ENCODE measurements around the gene CMTM6.
"Not testable (repeated sequence)": the region's sequence is repeated elsewhere in the genome, so short reads cannot be mapped to it uniquely, and the experiment has no call there.

Gene CMTM6

DNA sequence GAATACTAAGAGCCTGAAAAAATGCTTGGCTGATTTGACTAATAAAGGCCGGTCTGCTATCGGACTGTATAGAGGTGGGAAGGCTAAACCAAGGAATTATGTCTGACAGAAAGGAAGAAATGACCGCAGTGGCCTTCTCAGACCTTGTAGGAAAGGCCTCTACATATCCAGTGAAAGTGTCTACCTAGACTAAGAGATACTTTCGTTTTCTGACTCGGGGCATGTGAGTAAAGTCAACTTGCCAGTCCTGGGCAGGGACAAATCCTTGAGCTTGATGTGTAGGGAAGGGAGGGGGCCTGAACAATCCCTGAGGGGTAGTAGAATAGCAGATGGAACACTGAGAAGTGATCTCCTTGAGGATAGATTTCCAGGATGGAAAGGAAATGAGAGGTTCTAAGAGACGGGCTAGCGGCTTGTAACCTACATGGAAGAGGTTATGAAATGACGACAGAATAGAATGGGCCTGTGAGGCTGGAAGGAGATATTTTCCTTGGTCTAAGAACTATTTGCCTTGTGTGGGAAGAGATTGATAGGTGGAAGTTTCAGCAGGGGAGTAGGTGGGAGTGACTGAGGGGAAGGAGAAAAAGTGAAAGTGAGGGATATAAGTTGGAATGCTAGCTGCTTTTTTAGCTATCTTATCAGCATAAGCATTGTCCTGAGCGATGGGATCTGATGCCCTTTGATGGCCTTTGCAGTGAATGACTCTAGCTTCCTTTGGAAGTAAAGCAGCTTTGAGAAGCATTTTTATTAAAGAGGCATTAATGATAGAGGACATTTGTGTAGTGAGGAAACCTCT, 40.3 kb downstream of the CMTM6 start:
- H3K27ac ChIP-seq (ENCODE audit: low read depth, low read length); H3K36me3 ChIP-seq (ENCODE audit: control insufficient read depth, low read length); H3K4me2 ChIP-seq (ENCODE audit: low read length); H3K9me2 ChIP-seq (replicated peaks; ENCODE audit: control insufficient read depth, low read length); H3K79me2 ChIP-seq (ENCODE audit: control insufficient read depth, low read length); H3K27me3 ChIP-seq (ENCODE audit: control insufficient read depth, low read length); H3K9me3 ChIP-seq (ENCODE audit: control insufficient read depth, insufficient read depth, low read length); H4K20me1 ChIP-seq (ENCODE audit: control insufficient read depth, insufficient read depth, low read depth, low read length); H3K4me3 ChIP-seq (ENCODE audit: low read length); H3F3A ChIP-seq (ENCODE audit: control insufficient read depth, insufficient read depth): not testable (repeated sequence)
- peaks cover 34% of the 10 kb centered on the region for H3K4me1 ChIP-seq (ENCODE audit: control insufficient read depth, low read length)

DNA sequence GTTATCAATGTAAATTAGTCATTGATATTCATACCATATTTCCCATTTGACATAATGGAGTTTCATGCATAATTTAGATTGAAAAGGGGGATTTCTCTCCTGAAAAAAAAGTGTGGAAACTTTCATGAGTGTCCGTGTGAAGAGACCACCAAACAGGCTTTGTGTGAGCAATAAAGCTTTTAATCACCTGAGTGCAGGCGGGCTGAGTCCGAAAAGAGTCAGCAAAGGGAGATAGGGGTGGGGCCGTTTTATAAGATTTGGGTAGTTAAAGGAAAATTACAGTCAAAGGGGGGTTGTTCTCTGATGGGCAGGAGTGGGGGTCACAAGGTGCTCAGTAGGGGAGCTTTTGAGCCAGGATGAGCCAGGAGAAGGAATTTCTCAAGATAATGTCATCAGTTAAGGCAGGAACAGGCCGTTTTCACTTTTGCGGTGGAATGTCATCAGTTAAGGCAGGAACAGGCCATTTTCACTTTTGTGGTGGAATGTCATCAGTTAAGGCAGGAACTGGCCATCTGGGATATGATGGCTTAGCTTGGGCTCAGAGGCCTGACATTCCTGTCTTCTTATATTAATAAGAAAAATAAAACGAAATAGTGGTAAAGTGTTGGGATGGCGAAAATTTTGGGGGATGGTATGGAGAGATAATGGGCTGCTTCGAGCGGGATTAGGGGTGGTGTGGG, 41.7 kb downstream of the CMTM6 start:
- not testable (repeated sequence) for H3K9me2 ChIP-seq (replicated peaks; ENCODE audit: control insufficient read depth, low read length); H3F3A ChIP-seq (ENCODE audit: control insufficient read depth, insufficient read depth); H3K27me3 ChIP-seq (ENCODE audit: control insufficient read depth, low read length); H3K9me3 ChIP-seq (ENCODE audit: control insufficient read depth, insufficient read depth, low read length); H3K36me3 ChIP-seq (ENCODE audit: control insufficient read depth, low read length); H4K20me1 ChIP-seq (ENCODE audit: control insufficient read depth, insufficient read depth, low read depth, low read length); H3K79me2 ChIP-seq (ENCODE audit: control insufficient read depth, low read length)
- peak overlapping the region; percentile 72 for H3K4me3 ChIP-seq (ENCODE audit: low read length)
- H3K4me1 ChIP-seq (ENCODE audit: control insufficient read depth, low read length), result peaks cover 42% of the 10 kb centered on the region
- H3K27ac ChIP-seq (ENCODE audit: low read depth, low read length), result peak overlapping the region; percentile 70
- peak overlapping the region; percentile 99 for H3K4me2 ChIP-seq (ENCODE audit: low read length)

- Histone ChIP-seq H3K36me3 (ENCODE audit: control insufficient read depth, low read length) (no peaks in the 10 kb centered on the region), H4K20me1 (ENCODE audit: control insufficient read depth, insufficient read depth, low read depth, low read length) (no peaks in the 10 kb centered on the region), H3K27ac (ENCODE audit: low read depth, low read length) (peak overlapping the region; percentile 70), H3K27me3 (ENCODE audit: control insufficient read depth, low read length) (no peaks in the 10 kb centered on the region), H3K79me2 (ENCODE audit: control insufficient read depth, low read length) (no peaks in the 10 kb centered on the region), H3K4me1 (ENCODE audit: control insufficient read depth, low read length) (peaks cover 50% of the 10 kb centered on the region), H3K4me3 (ENCODE audit: low read length) (peak overlapping the region; percentile 72), H3F3A (ENCODE audit: control insufficient read depth, insufficient read depth) (peaks cover 6% of the 10 kb centered on the region), H3K9me3 (ENCODE audit: control insufficient read depth, insufficient read depth, low read length) (no peaks in the 10 kb centered on the region), H3K4me2 (ENCODE audit: low read length) (peak overlapping the region; percentile 99), H3K9me2 (replicated peaks; ENCODE audit: control insufficient read depth, low read length) (no peaks in the 10 kb centered on the region)
- TF ChIP-seq, protein P1, sequence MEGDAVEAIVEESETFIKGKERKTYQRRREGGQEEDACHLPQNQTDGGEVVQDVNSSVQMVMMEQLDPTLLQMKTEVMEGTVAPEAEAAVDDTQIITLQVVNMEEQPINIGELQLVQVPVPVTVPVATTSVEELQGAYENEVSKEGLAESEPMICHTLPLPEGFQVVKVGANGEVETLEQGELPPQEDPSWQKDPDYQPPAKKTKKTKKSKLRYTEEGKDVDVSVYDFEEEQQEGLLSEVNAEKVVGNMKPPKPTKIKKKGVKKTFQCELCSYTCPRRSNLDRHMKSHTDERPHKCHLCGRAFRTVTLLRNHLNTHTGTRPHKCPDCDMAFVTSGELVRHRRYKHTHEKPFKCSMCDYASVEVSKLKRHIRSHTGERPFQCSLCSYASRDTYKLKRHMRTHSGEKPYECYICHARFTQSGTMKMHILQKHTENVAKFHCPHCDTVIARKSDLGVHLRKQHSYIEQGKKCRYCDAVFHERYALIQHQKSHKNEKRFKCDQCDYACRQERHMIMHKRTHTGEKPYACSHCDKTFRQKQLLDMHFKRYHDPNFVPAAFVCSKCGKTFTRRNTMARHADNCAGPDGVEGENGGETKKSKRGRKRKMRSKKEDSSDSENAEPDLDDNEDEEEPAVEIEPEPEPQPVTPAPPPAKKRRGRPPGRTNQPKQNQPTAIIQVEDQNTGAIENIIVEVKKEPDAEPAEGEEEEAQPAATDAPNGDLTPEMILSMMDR (IDR thresholded peaks at IDR 0.05; ENCODE audit: low read depth, low read length, poor library complexity, severe bottlenecking), result no peak
- no peak for TF ChIP-seq EZH2phosphoT487 (IDR thresholded peaks at IDR 0.05; ENCODE audit: borderline replicate concordance, low read length)
Observed at GRCh38 chr3:32460031-32460749, 42.5 kb downstream of the CMTM6 start.

GRCh38 chr3:32459450-32459849, 43.2 kb downstream of the CMTM6 start:
- Histone ChIP-seq H3F3A (ENCODE audit: control insufficient read depth, insufficient read depth) (peaks cover 6% of the 10 kb centered on the region), H3K79me2 (ENCODE audit: control insufficient read depth, low read length) (no peaks in the 10 kb centered on the region), H3K36me3 (ENCODE audit: control insufficient read depth, low read length) (no peaks in the 10 kb centered on the region), H3K4me3 (ENCODE audit: low read length) (peak overlapping the region; percentile 72), H3K4me2 (ENCODE audit: low read length) (peak overlapping the region; percentile 99), H3K27ac (ENCODE audit: low read depth, low read length) (0 out of 2 replicates have a peak overlapping the region, but pooled peaks have one; percentile 70), H3K9me2 (replicated peaks; ENCODE audit: control insufficient read depth, low read length) (no peaks in the 10 kb centered on the region), H3K4me1 (ENCODE audit: control insufficient read depth, low read length) (peaks cover 54% of the 10 kb centered on the region), H4K20me1 (ENCODE audit: control insufficient read depth, insufficient read depth, low read depth, low read length) (no peaks in the 10 kb centered on the region), H3K27me3 (ENCODE audit: control insufficient read depth, low read length) (no peaks in the 10 kb centered on the region), H3K9me3 (ENCODE audit: control insufficient read depth, insufficient read depth, low read length) (no peaks in the 10 kb centered on the region)
- no peak for TF ChIP-seq EZH2phosphoT487 (IDR thresholded peaks at IDR 0.05; ENCODE audit: borderline replicate concordance, low read length)
- TF ChIP-seq, protein P1 (IDR thresholded peaks at IDR 0.05; ENCODE audit: low read depth, low read length, poor library complexity, severe bottlenecking), result no peak

All from DOHH2 (cell line).